ENCODE results near the gene LRRC56.

Gene LRRC56

DNA sequence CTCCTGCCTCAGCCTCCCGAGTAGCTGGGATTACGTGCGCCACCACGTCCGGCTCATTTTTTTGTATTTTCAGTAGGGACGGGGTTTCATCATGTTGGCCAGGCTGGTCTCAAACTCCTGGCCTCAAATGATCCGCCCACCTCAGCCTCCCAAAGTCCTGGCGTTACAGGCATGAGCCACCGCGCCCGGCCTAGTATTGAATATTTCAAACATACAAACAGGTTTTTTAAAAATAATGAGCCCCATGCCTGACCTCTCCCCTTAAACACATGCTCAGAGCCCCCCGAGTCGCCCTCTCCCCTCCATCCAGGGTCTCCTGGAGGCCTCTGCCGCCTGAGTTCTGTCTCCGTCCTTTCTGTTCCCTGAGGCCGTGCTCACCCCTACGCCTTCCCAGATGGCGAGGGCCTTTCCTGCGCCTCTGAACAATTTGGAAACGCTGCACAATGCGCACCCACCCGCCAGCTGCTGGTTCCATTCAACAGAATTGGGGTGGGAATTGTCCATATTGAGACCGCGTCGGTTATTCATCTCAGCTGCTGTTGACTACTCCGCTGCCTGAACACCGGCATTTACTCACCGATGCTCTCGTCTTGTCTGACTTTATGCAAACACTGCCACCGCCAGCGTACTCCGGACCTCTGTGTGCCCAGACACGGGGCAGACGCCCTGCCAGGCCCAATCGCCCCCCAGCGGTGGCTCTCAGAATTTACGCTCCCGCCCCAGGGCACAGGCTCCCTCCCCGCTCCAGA, 16.7 kb upstream of the LRRC56 start:
- Histone ChIP-seq H3K27me3 (no peaks in the 10 kb centered on the region), H3K4me1 (no peaks in the 10 kb centered on the region), H3K9me3 (no peaks in the 10 kb centered on the region; the same call in 1 of the 2 replicates), H3K4me3 (ENCODE audit: low read depth, low read length) (no peak overlapping the region), H3K36me3 (no peaks in the 10 kb centered on the region)
- DNase-seq = no peak
- TF ChIP-seq, protein P1, sequence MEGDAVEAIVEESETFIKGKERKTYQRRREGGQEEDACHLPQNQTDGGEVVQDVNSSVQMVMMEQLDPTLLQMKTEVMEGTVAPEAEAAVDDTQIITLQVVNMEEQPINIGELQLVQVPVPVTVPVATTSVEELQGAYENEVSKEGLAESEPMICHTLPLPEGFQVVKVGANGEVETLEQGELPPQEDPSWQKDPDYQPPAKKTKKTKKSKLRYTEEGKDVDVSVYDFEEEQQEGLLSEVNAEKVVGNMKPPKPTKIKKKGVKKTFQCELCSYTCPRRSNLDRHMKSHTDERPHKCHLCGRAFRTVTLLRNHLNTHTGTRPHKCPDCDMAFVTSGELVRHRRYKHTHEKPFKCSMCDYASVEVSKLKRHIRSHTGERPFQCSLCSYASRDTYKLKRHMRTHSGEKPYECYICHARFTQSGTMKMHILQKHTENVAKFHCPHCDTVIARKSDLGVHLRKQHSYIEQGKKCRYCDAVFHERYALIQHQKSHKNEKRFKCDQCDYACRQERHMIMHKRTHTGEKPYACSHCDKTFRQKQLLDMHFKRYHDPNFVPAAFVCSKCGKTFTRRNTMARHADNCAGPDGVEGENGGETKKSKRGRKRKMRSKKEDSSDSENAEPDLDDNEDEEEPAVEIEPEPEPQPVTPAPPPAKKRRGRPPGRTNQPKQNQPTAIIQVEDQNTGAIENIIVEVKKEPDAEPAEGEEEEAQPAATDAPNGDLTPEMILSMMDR (IDR thresholded peaks at IDR 0.05; ENCODE audit: low read depth, low read length) = no peak

DNA sequence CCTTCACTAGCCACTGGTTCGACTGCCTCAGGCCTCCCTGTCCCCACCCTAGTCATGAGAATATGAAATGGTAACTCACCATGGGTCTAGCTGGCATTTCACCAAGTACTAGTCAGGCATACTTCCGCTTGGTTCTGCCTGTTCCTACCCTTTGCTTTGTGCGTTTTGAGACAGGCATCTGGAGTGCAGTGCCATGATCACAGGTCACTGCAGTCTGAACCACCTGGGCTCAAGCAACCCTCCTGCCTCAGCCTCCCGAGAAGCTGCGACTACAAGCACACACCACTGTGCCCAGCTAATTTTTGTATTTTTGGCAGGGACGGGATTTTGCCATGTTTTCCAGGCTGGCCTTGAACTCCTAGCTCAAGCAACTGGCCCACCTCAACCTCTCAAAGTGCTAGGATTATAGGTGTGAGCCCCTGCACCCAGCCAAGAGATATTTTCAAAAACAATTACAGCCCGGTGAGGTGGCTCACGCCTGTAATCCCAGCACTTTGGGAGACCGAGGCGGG, 16.1 kb upstream of the LRRC56 start:
- DNase-seq = no peak
- H3K4me1 ChIP-seq = no peaks in the 10 kb centered on the region
- H3K36me3 ChIP-seq = no peaks in the 10 kb centered on the region
- TF ChIP-seq, protein P1 (IDR thresholded peaks at IDR 0.05; ENCODE audit: low read depth, low read length) = no peak
- H3K27me3 ChIP-seq = no peaks in the 10 kb centered on the region
- H3K4me3 ChIP-seq (ENCODE audit: low read depth, low read length) = no peak overlapping the region
- no peaks in the 10 kb centered on the region; the same call in 1 of the 2 replicates for H3K9me3 ChIP-seq

DNA sequence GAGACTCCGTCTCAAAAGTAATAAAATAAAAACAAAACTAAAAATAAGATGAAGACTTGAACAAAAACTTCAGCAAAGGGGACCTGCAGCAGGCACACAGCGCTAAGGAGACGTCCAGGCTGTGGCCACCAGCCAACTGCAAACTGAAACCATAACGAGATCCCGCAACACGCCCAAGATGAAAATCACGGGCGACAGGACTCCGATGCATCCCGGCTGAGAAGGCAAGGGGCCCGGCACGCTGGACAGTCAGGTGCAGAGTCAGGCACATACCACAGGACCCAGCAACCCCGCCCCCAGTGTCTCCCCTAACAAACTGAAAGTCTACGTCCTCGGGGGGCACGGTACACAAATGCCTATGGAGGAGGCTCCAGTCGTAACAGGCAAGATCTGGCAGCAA, 11.1 kb upstream of the LRRC56 start:
- Histone ChIP-seq H3K9me3 (no peaks in the 10 kb centered on the region), H3K36me3 (no peaks in the 10 kb centered on the region), H3K4me3 (ENCODE audit: low read depth, low read length) (no peak overlapping the region), H3K27me3 (no peaks in the 10 kb centered on the region), H3K4me1 (no peaks in the 10 kb centered on the region)
- no peak for DNase-seq
- TF ChIP-seq, protein P1 (IDR thresholded peaks at IDR 0.05; ENCODE audit: low read depth, low read length) = no peak

DNA sequence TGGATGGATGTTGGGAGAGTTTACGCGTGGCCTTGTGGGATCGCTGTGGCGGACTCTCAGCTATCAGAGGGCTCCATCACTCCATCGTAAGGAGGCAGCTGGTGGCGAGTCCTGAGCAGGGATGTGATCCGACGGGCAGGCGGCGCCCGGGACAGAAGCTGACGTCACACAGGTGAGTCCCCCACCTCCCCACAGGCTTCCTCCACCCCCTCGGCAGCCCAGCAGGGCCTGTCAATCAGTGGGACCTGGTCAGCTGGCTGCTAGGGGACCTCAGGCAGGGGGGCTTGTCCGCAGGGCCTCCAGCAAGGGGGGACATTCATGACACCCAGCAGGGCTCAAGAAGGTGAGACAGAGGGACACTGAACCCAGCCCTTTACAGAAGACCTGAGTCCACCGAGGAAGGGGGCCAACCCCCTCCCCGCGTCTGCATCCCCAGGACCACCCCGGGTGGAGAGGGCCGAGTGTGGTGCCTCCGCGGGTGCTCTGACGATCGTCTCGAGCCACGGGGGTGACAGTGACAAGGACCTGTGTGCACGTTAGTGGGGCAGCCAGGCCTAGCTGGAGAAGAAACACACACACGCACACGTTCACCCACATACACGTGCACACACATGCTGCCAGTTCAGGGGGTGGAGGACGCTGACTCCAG, 9.0 kb upstream of the LRRC56 start:
- no peaks in the 10 kb centered on the region for H3K9me3 ChIP-seq
- H3K4me3 ChIP-seq (ENCODE audit: low read depth, low read length) = no peak overlapping the region
- peaks cover 3% of the 10 kb centered on the region; the same call in 1 of the 2 replicates for H3K36me3 ChIP-seq
- TF ChIP-seq, protein P1 (IDR thresholded peaks at IDR 0.05; ENCODE audit: low read depth, low read length) = no peak
- H3K27me3 ChIP-seq = no peaks in the 10 kb centered on the region
- DNase-seq = no peak
- H3K4me1 ChIP-seq = no peaks in the 10 kb centered on the region

DNA sequence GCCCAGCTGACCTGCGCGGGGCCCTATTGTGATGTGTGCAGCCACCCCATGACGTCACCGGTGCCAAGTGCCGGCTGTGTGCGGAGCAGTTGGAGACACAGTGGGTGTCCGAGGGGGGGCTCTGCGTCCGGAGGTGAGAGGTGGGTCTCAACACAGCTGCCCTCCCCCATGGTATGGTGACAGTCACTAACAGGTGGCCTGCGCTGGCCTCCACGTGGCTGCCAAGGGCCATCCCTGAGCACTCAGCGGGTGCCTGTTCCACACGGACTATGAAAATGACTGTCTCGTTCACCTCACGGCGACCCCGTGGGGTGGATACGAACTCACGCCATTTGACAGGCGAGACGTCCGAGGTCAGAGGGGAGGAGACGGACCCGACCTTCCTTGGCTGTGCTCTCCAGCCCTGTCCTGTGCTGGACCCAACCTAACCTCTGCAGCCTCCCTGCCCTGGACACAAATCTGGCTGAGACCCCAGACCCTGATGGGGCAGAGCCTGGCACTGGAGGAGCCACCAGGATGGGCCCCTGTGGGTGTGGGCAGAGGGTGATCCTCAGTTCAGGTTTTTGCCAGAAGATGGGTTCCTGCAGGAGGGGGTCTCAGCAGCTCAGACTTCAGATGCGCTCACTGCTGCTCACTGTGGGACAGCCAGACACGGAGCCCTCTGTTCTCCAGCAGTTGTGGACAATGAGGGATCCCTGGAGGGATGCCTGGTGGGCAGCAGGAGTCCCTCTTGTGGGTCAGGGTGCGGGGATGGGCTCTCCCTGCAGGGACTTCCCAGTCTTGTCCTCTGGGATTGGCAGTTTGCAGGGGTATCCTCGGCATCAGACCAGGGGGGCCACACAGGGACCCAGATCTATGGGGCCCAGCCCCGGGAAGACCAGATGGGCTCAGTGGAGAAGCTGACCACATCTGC, 8.3 kb upstream of the LRRC56 start:
- Histone ChIP-seq H3K4me3 (ENCODE audit: low read depth, low read length) (no peak overlapping the region), H3K9me3 (no peaks in the 10 kb centered on the region), H3K27me3 (no peaks in the 10 kb centered on the region), H3K4me1 (no peaks in the 10 kb centered on the region), H3K36me3 (peaks cover 3% of the 10 kb centered on the region; the same call in 1 of the 2 replicates)
- DNase-seq = no peak
- TF ChIP-seq, protein P1 (IDR thresholded peaks at IDR 0.05; ENCODE audit: low read depth, low read length) = no peak

Measured in BE2C (cell line).